Mucosa of gallbladder (tissue), 1 donor: ENCODE results near the gene MTURN. TPM values are rescaled to one million over a fixed set of nuclear protein-coding genes. Genes with fewer than 3 reads are reported as not detected.
A peak's percentile ranks its signal among the peaks of the same experiment; 100 is the strongest.

ENCODE experiments used
- DNase-seq: peaks from one replicate; pipeline ENCODE4 v3.0.0-alpha.2; 2020; ENCODE audit warnings: low spot score
- total RNA-seq: library from RNA; stranded (reverse); gene quantifications from one replicate; pipeline ENCODE4 v1.2.1, GENCODE V29; 2021
- donor health status: DM: no; HTN: no; CAD: no.

MTURN gene
- total RNA-seq, 1 donor from 2014 or later = 36.3 TPM

DNA sequence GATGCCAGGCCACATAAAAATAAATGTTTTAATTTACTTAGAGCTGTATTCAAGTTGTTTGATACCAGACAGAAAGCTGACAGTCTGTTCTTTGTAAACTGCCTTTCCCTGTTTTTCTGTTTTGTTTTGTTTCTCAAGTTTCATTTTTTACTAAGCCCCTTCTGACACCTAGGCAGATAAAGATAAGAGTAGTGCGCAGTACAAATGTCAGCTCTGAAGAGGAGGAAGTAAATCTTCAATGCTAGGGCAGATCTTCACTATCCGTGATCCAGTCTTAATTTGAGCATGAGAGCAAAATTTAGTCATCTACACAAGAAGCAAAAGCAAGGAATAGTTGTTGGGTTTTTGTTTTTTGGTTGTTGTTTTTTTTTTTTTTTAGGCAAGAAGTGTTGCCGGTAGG, 27.3 kb downstream of the MTURN start:
- no peak for DNase-seq

DNA sequence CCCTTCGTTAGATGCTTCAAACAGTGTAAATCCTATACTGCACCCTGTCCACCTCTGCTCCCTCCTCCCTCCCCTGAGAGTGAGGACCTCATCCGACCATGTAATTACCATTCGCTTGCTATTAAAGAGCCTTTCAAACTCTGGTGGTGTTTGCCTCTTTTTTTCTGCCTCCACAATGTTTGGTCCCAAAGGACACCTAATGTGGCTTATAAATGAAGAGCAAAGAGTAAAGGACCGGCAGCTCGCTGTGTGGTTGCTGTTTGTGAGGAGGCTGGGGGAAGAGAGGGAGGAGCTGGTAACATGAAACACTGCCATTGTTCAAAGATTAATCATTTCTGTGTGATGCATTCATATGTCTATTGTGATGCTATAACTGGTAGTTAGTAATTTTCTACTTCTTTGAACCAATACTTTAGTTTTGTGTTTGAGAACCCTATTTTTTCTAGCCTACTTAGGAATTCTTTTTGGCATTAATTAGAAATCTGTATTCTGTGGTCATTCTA, 27.9 kb downstream of the MTURN start:
- no peak for DNase-seq

GRCh38 chr7:30163231-30163894, 28.6 kb downstream of the MTURN start:
- DNase-seq = peak; percentile 30

GRCh38 chr7:30164567-30164966, 29.8 kb downstream of the MTURN start:
- peak; percentile 26 for DNase-seq

- no peak for DNase-seq
Measured at GRCh38 chr7:30165590-30165989, 30.8 kb downstream of the MTURN start.

DNA sequence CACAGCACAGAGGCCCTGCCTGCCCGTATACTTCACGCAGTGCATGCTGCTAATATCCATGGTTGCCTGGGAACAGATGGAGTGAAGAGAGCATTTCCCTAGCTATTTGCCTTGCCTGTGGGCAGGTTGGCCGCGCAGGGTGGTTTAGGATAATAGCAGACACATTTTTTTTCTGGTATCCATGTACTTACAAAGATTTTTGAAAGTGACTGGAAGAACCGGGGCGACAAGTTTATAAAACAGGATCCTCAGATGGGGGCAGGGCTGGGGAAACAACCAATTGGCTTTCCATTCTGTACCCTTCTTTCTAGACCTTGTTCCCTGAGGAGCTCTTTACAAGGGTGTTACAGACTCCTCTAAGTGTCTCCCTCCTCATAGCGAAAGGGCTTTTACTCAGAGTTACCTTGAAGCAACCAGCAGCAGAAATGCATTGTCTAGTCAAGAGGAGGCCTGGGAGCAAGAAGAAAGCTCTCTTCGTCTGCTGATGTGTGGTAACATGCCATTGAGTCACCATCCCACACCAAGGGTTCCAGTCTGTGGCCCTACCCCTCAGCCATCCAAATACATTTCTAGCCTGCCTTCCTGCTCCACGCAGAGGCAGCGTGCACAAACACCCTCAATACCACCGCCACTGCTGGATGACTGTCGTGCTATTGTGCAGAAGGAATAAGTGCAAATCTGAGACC, 31.5 kb downstream of the MTURN start:
- DNase-seq = no peak

DNA sequence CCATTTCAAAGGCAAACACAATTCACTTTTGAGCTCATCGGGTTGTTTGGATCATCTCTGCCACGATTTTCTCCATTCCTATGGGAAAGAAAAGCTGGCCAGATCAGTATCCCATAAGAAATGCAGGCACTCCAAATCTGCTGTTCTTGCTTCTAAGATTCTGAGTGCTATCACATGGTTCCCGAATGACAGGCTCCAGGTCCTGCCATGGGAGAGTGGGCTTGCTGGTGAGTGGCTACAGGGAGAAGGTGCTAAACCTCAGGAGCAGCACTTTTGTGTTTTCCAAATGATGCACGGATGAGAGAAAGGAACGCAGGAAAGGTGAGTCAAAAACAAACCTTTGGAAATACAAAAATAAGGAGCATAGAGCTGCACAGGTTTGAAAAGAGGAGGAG, 32.1 kb downstream of the MTURN start:
- no peak for DNase-seq

- no peak for DNase-seq
Measured at GRCh38 chr7:30167901-30168300, 33.1 kb downstream of the MTURN start.

DNA sequence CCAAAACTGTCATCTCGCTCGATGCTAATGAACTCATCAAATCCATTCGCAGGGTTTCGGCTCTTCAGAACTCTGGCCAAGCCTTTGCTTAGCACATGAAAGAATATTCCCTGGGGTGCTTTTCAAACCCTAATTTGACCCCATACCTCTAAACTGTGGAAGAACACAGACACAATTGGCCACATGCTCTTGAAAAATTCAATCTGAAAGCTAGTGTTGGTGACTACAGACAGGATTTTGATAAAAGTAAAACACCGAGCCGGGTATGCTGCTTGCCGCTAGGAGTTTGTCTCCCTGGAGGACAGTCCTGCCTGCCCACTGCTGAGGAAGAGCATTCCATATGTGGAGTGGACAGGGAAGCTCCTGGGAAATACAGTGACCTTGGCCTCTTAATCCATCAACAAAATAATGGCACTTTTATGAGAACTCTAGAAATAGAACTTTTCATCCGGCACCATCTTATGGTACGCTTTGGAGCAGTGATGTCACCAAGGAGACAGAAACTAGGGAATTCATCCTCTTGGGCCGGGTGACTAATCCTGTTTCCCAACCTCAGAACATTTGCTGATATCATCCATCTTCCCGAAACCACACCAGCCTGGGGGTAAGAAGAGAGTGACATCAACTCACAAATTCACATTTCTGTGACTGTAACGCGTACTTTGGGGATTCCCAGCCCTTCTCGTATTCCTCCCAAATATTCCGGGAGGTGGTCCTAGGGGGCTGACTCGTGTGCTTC, 34.2 kb downstream of the MTURN start:
- no peak for DNase-seq

DNA sequence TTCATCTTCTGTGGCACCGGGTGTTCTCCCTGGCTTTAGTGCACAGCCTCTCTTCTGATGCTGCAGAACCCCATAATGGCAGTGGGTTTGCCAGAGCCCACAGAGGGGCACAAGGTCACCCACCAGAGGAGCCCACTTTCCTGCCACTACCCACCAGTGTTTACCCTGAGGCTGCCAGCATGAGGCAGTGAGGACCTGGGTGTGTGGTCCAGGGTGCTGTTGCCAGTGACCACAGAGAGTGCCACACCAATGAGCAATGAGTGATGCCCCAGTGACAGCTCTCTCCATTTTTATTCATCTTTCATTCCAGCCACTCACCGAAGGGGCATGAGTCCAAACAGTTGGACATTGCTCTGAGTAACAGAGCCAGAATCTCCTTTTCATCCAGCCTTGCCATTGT, 34.8 kb downstream of the MTURN start:
- DNase-seq = no peak

DNA sequence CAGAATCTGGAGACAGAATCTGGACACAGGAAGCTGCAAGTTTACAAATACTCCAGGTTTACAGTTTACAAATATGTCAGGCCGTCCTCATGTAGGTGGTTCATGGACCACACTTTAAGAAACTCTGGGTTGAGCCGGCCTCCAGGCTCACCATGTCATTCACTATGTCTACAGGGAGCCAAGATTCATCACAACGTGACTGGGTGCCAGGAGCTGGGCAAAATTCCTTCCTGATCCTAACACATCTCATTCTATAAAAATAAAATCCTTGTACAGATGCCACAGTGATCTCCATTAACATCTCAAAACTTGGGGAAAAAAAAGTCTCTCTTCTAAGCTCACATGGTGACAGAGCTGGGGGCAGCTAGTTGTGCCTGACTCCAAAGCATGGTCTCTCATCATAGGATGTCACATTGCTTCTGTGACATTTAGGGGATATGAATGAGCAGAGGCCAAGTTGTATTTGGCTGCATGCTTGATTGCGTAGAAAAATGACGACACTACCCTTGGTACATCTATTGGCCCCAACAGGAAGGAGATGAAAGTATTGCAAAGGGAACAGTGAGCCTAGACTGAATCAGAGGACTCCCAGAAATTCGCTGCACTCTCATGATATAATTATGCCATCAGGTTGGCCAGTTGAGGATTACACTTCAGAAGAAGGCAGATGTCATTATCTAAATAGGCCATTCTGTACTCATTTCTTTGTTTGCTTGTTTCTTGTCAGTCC, 35.9 kb downstream of the MTURN start:
- no peak for DNase-seq

DNA sequence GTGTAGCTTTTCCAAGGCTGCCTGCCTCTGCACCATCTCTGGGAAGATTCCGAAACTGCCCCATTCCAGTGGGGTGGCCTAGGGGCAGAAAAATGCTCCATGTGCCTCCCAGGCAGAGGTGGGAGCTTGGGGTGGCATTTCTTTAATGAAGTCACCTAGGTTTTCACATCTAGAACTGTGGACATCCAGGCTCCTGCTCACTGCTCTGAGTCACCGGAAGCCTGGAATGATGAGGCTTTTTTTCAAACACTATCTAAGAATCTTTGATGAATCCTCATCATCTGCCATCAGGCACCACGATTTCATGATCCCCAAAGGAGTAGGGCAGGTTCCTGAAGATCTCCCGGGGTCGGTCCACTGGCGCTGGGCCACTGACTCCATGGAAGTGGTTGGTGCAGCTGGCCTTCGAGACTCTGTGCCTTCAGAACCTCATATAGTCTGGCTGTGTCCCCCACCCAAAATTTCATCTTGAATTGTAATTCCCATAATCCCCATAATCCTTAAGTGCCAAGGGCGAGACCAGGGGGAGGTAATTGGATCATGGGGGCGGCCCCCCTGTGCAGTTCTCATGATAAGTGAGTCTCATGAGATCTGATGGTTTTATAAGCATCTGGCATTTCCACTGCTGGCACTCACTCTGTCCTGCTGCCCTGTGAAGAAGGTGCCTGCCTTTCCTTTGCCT, 37.1 kb downstream of the MTURN start:
- no peak for DNase-seq

- no peak for DNase-seq
Measured at GRCh38 chr7:30172451-30172850, 37.7 kb downstream of the MTURN start.

- DNase-seq = peak; percentile 45
Measured at GRCh38 chr7:30173058-30173897, 38.5 kb downstream of the MTURN start.

DNA sequence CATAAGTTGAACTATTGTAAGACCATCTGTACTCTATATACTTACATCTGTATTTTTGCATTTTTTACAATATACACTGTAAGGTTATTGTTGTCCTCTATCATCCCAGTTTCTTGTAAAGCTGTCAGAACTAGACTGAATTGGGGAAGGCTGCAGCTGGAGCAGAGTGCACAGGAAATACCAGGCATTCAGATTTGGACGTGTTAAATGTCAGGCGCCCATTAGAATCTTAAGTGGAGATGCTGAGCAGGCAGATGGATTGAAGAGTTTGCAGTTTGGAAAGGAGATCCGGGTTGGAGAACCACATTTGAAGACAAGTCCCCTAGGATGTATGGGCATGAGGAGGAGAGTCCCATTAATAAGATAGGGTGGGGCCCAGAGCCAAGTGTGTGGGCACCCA, 40.4 kb downstream of the MTURN start:
- no peak for DNase-seq

GRCh38 chr7:30175636-30176147, 40.9 kb downstream of the MTURN start:
- no peak for DNase-seq

DNA sequence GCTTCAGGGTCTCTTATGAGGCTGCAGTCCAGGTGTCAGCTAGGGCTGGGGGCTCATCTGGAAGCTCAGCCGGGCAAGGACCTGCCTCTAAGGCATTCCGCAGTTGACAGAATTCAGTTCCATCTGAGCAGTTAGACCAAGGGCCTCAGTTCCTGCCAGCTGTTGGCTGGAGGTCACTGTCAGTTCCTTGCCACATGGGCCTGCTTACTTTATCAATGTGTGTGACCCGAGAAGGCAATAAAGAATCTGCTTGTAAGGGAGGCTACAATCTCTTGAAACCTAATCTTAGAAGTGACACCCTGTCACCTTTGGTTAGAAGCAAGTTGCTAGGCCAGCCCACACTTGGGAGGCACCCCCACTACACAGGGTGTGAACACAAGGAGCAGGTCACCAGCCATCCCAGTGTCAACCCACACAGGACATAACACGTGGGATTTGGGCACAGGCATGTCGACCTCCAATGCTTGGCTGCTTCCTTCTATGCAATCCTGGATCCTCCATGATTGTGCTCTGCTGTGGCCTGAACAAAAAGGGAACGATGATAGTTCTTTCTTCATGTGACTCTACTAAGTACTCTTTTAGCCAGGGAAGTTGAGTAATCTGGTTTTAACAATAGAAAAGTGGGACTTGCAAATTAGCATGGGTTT, 41.8 kb downstream of the MTURN start:
- no peak for DNase-seq

GRCh38 chr7:30177186-30177585, 42.4 kb downstream of the MTURN start:
- no peak for DNase-seq

DNA sequence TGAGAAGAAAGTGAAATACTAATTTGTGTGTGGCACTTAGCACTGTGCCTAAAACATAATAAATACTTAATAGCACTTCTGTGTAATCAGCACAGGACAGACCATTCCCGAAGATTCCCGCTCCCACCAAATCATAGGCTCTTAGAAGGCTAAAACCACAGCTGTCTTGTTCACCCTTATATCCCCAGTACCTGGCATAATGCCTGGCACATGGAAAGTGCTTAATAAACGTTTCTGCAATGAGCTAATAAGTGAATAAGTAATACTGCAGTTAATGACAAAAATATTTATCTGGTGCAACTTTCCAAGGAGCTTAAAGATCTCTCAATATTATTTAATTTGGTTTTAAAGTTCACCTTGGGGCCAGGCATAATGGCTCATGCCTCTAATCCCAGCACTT, 43.2 kb downstream of the MTURN start:
- DNase-seq = no peak
